ENCODE results near the gene RNF214. TPM values are rescaled to one million over a fixed set of nuclear protein-coding genes. Genes with fewer than 3 reads are reported as not detected.

Gene RNF214
- total and polyA plus RNA-seq, 2 of the 4 experiments (the other 2 are of a cell fraction) = 7.9 to 14.8 TPM

DNA sequence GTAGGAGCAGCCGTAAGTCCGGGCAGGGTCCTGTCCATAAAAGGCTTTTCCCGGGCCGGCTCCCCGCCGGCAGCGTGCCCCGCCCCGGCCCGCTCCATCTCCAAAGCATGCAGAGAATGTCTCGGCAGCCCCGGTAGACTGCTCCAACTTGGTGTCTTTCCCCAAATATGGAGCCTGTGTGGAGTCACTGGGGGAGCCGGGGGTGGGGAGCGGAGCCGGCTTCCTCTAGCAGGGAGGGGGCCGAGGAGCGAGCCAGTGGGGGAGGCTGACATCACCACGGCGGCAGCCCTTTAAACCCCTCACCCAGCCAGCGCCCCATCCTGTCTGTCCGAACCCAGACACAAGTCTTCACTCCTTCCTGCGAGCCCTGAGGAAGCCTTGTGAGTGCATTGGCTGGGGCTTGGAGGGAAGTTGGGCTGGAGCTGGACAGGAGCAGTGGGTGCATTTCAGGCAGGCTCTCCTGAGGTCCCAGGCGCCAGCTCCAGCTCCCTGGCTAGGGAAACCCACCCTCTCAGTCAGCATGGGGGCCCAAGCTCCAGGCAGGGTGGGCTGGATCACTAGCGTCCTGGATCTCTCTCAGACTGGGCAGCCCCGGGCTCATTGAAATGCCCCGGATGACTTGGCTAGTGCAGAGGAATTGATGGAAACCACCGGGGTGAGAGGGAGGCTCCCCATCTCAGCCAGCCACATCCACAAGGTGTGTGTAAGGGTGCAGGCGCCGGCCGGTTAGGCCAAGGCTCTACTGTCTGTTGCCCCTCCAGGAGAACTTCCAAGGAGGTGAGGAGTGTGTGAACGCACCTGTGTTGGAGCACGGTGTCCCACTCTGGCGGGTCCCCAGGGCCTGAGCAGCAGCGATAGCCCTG lies 33.2 kb upstream of the RNF214 start, which contains the start of gene TAGLN (continued):
- TF ChIP-seq, protein P1, sequence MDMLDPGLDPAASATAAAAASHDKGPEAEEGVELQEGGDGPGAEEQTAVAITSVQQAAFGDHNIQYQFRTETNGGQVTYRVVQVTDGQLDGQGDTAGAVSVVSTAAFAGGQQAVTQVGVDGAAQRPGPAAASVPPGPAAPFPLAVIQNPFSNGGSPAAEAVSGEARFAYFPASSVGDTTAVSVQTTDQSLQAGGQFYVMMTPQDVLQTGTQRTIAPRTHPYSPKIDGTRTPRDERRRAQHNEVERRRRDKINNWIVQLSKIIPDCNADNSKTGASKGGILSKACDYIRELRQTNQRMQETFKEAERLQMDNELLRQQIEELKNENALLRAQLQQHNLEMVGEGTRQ (IDR thresholded peaks at IDR 0.05; ENCODE audit: low read depth, low read length) = no peak
